ENCODE measurements around the gene ZCCHC7.
A peak's percentile ranks its signal among the peaks of the same experiment; 100 is the strongest.

The ZCCHC7 gene

GRCh38 chr9:37324691-37325490, 204.5 kb downstream of the ZCCHC7 start:
- H3K9me3 ChIP-seq (ENCODE audit: control insufficient read depth, insufficient read depth, low read length), result no peaks in the 10 kb centered on the region
- no peak overlapping the region for H3K9ac ChIP-seq (ENCODE audit: low read depth, low read length)
- no peaks in the 10 kb centered on the region for H3K27me3 ChIP-seq (ENCODE audit: control insufficient read depth, insufficient read depth, low read length)
- no peak overlapping the region for H3K4me3 ChIP-seq (ENCODE audit: low read depth, low read length)
- peaks cover 6% of the 10 kb centered on the region; the same call in 1 of the 2 replicates for H3K4me1 ChIP-seq (ENCODE audit: control insufficient read depth, insufficient read depth, low read length)
- no peaks in the 10 kb centered on the region for H3K36me3 ChIP-seq (ENCODE audit: control insufficient read depth, insufficient read depth, low read length)
- H3K27ac ChIP-seq (ENCODE audit: low read depth, low read length), result peak overlapping the region; percentile 48

DNA sequence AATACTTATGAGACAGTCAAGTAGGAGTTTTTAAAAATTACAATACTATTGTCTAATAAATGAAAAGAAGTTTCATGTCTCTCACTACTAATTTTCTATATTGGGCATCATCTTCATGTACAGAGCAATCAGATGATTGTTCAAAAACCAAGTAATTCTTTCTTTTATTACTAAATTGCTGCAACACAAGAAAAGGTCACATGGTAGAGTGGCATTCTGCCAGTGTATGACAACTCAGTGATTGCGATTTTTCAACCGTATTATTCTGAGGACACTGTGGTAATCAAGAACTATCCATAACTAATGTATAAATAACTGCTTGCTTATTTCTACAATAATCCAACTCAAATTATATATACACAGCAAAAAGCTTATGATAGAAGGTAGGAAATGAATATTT, 205.4 kb downstream of the ZCCHC7 start:
- H3K4me3 ChIP-seq (ENCODE audit: low read depth, low read length), result no peak overlapping the region

DNA sequence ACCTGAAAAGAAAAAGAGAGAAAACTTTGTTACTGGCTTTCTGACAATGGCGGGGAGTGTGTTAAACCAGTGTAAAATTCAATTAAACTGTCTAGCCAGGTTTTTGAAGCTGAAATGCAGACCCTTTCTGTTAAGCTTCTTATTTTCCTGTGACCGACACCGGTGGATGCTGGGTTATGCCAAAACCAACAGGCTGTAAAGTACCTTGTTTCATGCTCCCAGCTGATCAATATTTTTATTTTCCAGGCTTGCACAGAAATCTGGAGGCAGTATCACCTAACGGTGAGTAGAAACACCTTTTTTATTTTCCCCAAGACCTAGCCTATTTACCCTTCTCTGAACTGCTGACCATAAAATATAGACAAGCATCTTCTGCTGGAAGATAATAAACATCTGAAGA, 207.2 kb downstream of the ZCCHC7 start:
- H3K9me3 ChIP-seq (ENCODE audit: control insufficient read depth, insufficient read depth, low read length), result no peaks in the 10 kb centered on the region
- no peaks in the 10 kb centered on the region for H3K27me3 ChIP-seq (ENCODE audit: control insufficient read depth, insufficient read depth, low read length)
- H3K9ac ChIP-seq (ENCODE audit: low read depth, low read length), result no peak overlapping the region
- no peak overlapping the region for H3K27ac ChIP-seq (ENCODE audit: low read depth, low read length)
- no peaks in the 10 kb centered on the region for H3K36me3 ChIP-seq (ENCODE audit: control insufficient read depth, insufficient read depth, low read length)
- peaks cover 6% of the 10 kb centered on the region; the same call in 1 of the 2 replicates for H3K4me1 ChIP-seq (ENCODE audit: control insufficient read depth, insufficient read depth, low read length)
- no peak overlapping the region for H3K4me3 ChIP-seq (ENCODE audit: low read depth, low read length)

More for the DNA sequence above, 205.4 kb downstream of the ZCCHC7 start:
- Histone ChIP-seq H3K9ac (ENCODE audit: low read depth, low read length) (no peak overlapping the region), H3K27me3 (ENCODE audit: control insufficient read depth, insufficient read depth, low read length) (no peaks in the 10 kb centered on the region), H3K9me3 (ENCODE audit: control insufficient read depth, insufficient read depth, low read length) (no peaks in the 10 kb centered on the region), H3K36me3 (ENCODE audit: control insufficient read depth, insufficient read depth, low read length) (no peaks in the 10 kb centered on the region), H3K27ac (ENCODE audit: low read depth, low read length) (no peak overlapping the region), H3K4me1 (ENCODE audit: control insufficient read depth, insufficient read depth, low read length) (peaks cover 6% of the 10 kb centered on the region; the same call in 1 of the 2 replicates)

DNA sequence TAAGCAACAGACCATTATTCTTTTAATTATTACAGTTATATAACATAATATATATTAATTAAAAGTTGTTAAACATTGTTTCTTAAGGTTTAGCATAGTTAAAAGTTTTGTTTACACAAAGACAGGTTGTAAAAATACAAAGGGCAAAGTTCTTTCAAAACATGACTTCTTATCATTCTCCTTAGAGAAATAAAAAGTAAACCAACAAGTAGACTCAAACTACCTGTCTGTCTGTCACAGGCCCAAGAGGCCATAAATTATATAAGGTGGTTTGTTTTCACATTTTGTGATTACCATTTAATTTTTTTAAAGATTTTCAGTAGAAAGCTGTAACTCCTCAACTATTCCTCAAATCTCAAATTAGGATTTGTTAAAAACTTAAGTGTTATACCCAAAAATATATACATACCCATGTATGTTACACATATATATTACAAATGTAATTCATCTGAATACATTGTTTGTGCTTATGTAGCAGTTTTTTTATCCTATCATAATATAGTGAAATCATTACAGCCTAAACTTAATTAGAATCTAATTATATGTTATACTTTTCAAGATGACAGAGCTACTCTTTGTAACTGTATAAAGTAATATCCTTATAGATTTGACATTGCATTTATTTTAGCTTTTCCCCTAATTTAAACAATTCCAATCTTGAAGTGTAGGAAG, 208.3 kb downstream of the ZCCHC7 start:
- H3K4me3 ChIP-seq (ENCODE audit: low read depth, low read length), result no peak overlapping the region
- no peak overlapping the region for H3K27ac ChIP-seq (ENCODE audit: low read depth, low read length)
- H3K9ac ChIP-seq (ENCODE audit: low read depth, low read length), result no peak overlapping the region
- H3K4me1 ChIP-seq (ENCODE audit: control insufficient read depth, insufficient read depth, low read length), result peaks cover 6% of the 10 kb centered on the region; the same call in 1 of the 2 replicates
- no peaks in the 10 kb centered on the region for H3K9me3 ChIP-seq (ENCODE audit: control insufficient read depth, insufficient read depth, low read length)
- H3K27me3 ChIP-seq (ENCODE audit: control insufficient read depth, insufficient read depth, low read length), result no peaks in the 10 kb centered on the region
- no peaks in the 10 kb centered on the region for H3K36me3 ChIP-seq (ENCODE audit: control insufficient read depth, insufficient read depth, low read length)

- H3K9ac ChIP-seq (ENCODE audit: low read depth, low read length), result no peak overlapping the region
- no peaks in the 10 kb centered on the region for H3K9me3 ChIP-seq (ENCODE audit: control insufficient read depth, insufficient read depth, low read length)
- H3K36me3 ChIP-seq (ENCODE audit: control insufficient read depth, insufficient read depth, low read length), result no peaks in the 10 kb centered on the region
- H3K27me3 ChIP-seq (ENCODE audit: control insufficient read depth, insufficient read depth, low read length), result no peaks in the 10 kb centered on the region
- no peak overlapping the region for H3K27ac ChIP-seq (ENCODE audit: low read depth, low read length)
- no peak overlapping the region for H3K4me3 ChIP-seq (ENCODE audit: low read depth, low read length)
- H3K4me1 ChIP-seq (ENCODE audit: control insufficient read depth, insufficient read depth, low read length), result no peaks in the 10 kb centered on the region
Measured at GRCh38 chr9:37329576-37329975, 209.2 kb downstream of the ZCCHC7 start.

DNA sequence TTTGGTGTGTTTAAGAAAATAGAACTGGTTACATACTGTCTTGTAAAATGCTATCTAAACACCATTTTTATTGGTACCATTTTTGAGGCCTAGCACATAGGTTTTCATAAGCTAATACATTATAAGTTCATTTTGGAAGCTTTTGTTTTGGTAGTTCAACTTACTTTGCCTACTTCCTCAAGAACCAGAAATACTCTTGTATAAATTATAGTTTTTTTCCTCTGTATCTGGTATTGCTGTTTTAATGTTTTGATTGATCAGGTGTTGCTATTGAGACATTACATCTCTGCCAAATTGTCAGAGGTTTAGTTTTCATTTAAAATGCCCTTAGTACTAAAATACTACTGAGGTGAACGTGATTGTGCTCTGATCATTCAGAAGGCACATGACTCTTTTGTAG, 211.5 kb downstream of the ZCCHC7 start:
- Histone ChIP-seq H3K27me3 (ENCODE audit: control insufficient read depth, insufficient read depth, low read length) (no peaks in the 10 kb centered on the region), H3K27ac (ENCODE audit: low read depth, low read length) (no peak overlapping the region), H3K36me3 (ENCODE audit: control insufficient read depth, insufficient read depth, low read length) (no peaks in the 10 kb centered on the region), H3K9ac (ENCODE audit: low read depth, low read length) (no peak overlapping the region), H3K4me3 (ENCODE audit: low read depth, low read length) (no peak overlapping the region), H3K9me3 (ENCODE audit: control insufficient read depth, insufficient read depth, low read length) (no peaks in the 10 kb centered on the region), H3K4me1 (ENCODE audit: control insufficient read depth, insufficient read depth, low read length) (peaks cover 9% of the 10 kb centered on the region; the same call in 1 of the 2 replicates)

GRCh38 chr9:37332578-37332977, 212.2 kb downstream of the ZCCHC7 start:
- Histone ChIP-seq H3K27ac (ENCODE audit: low read depth, low read length) (no peak overlapping the region), H3K4me3 (ENCODE audit: low read depth, low read length) (no peak overlapping the region), H3K36me3 (ENCODE audit: control insufficient read depth, insufficient read depth, low read length) (no peaks in the 10 kb centered on the region), H3K27me3 (ENCODE audit: control insufficient read depth, insufficient read depth, low read length) (no peaks in the 10 kb centered on the region), H3K9me3 (ENCODE audit: control insufficient read depth, insufficient read depth, low read length) (no peaks in the 10 kb centered on the region), H3K4me1 (ENCODE audit: control insufficient read depth, insufficient read depth, low read length) (peaks cover 14% of the 10 kb centered on the region), H3K9ac (ENCODE audit: low read depth, low read length) (no peak overlapping the region)

DNA sequence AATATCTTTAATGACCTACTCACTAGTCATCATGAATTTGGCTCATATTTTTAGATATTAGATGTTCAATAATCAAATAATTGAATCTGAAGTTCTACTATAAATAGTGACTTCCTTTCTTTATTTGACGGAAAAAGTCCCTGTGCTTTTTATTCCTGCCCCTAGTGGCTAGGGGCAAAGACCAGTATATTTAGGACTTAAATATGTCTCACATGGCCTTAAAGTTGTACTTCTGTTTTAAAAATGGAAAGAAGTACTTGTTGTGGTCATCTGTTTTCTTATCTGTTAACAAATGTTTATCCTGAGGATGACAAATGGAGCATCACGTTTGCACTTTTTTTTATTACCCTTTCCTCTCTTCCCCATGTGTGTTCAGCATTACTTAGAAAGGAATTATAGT, 212.9 kb downstream of the ZCCHC7 start:
- H3K9me3 ChIP-seq (ENCODE audit: control insufficient read depth, insufficient read depth, low read length), result no peaks in the 10 kb centered on the region
- H3K27ac ChIP-seq (ENCODE audit: low read depth, low read length), result no peak overlapping the region
- no peaks in the 10 kb centered on the region for H3K36me3 ChIP-seq (ENCODE audit: control insufficient read depth, insufficient read depth, low read length)
- H3K9ac ChIP-seq (ENCODE audit: low read depth, low read length), result no peak overlapping the region
- no peaks in the 10 kb centered on the region for H3K27me3 ChIP-seq (ENCODE audit: control insufficient read depth, insufficient read depth, low read length)
- H3K4me3 ChIP-seq (ENCODE audit: low read depth, low read length), result no peak overlapping the region
- peaks cover 21% of the 10 kb centered on the region for H3K4me1 ChIP-seq (ENCODE audit: control insufficient read depth, insufficient read depth, low read length)

DNA sequence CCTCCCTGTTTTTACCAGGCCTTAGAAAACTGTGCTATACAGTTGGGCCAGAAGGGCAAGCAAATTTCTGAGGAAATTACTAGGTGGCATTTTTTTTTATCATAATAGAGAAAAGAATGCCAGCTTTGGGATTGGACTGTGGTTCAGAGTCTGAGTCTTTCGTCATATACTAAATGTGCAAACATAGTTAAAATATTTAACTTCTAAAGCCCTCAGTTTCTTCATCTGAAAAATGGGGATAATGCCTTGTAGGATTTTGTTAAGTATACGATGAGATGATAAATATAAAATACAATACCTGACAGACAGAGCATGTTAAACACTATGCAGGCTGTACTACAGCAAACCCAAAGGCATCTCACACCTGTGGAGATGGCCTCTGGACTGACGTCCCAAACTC, 214.9 kb downstream of the ZCCHC7 start:
- no peak overlapping the region for H3K4me3 ChIP-seq (ENCODE audit: low read depth, low read length)
- H3K9me3 ChIP-seq (ENCODE audit: control insufficient read depth, insufficient read depth, low read length), result no peaks in the 10 kb centered on the region
- H3K4me1 ChIP-seq (ENCODE audit: control insufficient read depth, insufficient read depth, low read length), result peaks cover 33% of the 10 kb centered on the region
- no peaks in the 10 kb centered on the region for H3K27me3 ChIP-seq (ENCODE audit: control insufficient read depth, insufficient read depth, low read length)
- no peak overlapping the region for H3K27ac ChIP-seq (ENCODE audit: low read depth, low read length)
- no peaks in the 10 kb centered on the region for H3K36me3 ChIP-seq (ENCODE audit: control insufficient read depth, insufficient read depth, low read length)
- H3K9ac ChIP-seq (ENCODE audit: low read depth, low read length), result no peak overlapping the region

DNA sequence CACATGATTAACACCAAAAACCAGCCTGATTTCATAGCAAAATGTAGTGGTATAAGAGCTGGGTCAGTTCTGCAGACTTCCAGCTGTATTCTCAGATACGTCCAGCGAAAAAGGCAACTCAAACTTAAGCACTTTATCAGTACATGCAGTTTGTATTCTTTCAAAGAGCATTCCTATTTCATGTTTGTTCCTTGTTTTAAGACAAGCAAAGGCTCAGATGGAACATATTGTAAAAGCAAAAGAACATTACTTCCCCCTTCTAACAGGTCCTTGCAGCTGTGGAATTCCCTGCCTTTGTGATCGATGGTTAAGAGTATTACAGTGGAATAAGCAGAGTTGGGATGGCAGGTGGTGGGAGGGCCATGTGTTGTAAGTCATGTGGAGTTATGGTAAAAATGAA, 215.8 kb downstream of the ZCCHC7 start:
- H3K4me1 ChIP-seq (ENCODE audit: control insufficient read depth, insufficient read depth, low read length), result peaks cover 41% of the 10 kb centered on the region
- no peak overlapping the region for H3K4me3 ChIP-seq (ENCODE audit: low read depth, low read length)
- no peaks in the 10 kb centered on the region for H3K9me3 ChIP-seq (ENCODE audit: control insufficient read depth, insufficient read depth, low read length)
- no peak overlapping the region for H3K27ac ChIP-seq (ENCODE audit: low read depth, low read length)
- H3K9ac ChIP-seq (ENCODE audit: low read depth, low read length), result no peak overlapping the region
- no peaks in the 10 kb centered on the region for H3K27me3 ChIP-seq (ENCODE audit: control insufficient read depth, insufficient read depth, low read length)
- H3K36me3 ChIP-seq (ENCODE audit: control insufficient read depth, insufficient read depth, low read length), result no peaks in the 10 kb centered on the region

DNA sequence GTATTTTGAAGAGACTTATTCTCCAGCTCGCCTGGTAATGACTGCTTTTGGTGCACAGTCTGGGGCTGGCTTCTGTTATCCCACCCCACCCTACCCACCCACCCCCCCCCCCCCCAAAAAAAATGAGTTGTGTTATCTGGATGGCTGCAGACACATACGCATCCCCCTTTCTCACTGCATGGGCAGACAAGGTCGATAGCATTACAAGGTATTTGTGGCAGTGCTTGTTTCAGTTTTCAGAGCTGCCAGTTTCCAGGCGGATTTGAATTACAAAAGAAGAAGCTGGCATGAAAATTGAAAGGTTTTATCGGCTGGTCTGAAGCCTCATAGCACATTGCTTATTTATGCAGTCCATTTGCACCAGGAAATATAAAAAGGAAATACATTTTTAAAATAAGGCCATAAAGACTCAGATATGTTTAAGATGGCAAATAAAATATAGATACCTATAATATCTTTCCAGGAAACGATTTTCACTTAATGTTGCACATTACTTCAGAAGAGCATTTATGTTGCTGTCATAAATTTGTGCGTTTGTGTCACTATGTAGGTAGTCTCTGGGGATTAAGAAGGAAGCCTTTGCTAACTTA, 217.0 kb downstream of the ZCCHC7 start:
- Histone ChIP-seq H3K27ac (ENCODE audit: low read depth, low read length) (no peak overlapping the region), H3K9ac (ENCODE audit: low read depth, low read length) (no peak overlapping the region), H3K4me3 (ENCODE audit: low read depth, low read length) (no peak overlapping the region)

More for the DNA sequence above, 217.0 kb downstream of the ZCCHC7 start:
- H3K4me1 ChIP-seq (ENCODE audit: control insufficient read depth, insufficient read depth, low read length), result peaks cover 51% of the 10 kb centered on the region
- H3K27me3 ChIP-seq (ENCODE audit: control insufficient read depth, insufficient read depth, low read length), result no peaks in the 10 kb centered on the region
- H3K9me3 ChIP-seq (ENCODE audit: control insufficient read depth, insufficient read depth, low read length), result no peaks in the 10 kb centered on the region
- no peaks in the 10 kb centered on the region for H3K36me3 ChIP-seq (ENCODE audit: control insufficient read depth, insufficient read depth, low read length)

Data from HUES48 (cell line).